ENCODE results near the gene RAB22A.

- TF ChIP-seq ARNTL (CRISPR knock-in tag; IDR thresholded peaks at IDR 0.05; ENCODE audit: borderline replicate concordance, low read depth) = no peak
- TF ChIP-seq PATZ1 (CRISPR knock-in tag; IDR thresholded peaks at IDR 0.05; ENCODE audit: borderline replicate concordance) = no peak
- TF ChIP-seq ZNF8 (CRISPR knock-in tag; IDR thresholded peaks at IDR 0.05) = no peak
- TF ChIP-seq ZFP3 (CRISPR knock-in tag; IDR thresholded peaks at IDR 0.05) = no peak
- peak; percentile 50; the same call in 1 of the 2 replicates for TF ChIP-seq TCF4 (CRISPR knock-in tag; IDR thresholded peaks at IDR 0.05; ENCODE audit: borderline replicate concordance)
- no peak for TF ChIP-seq CSDC2 (CRISPR knock-in tag; IDR thresholded peaks at IDR 0.05)
- TF ChIP-seq SNAI2 (CRISPR knock-in tag; IDR thresholded peaks at IDR 0.05) = no peak
- TF ChIP-seq ISL1 (CRISPR knock-in tag; IDR thresholded peaks at IDR 0.05) = 0 out of 2 replicates have a peak, but pooled peaks have one; percentile 9
These were observed 12.6 kb downstream of the RAB22A start for GRCh38 chr20:58322083-58322482.

Measured in SK-N-SH treated with all-trans-retinoic acid at 6 μM for 48 hours (cell line).